H9 (cell line): ENCODE measurements around the gene CYSLTR1. TPM values are rescaled to one million over a fixed set of nuclear protein-coding genes. Genes with fewer than 3 reads are reported as not detected.

Source experiments
- DNase-seq: peaks from one replicate; pipeline ENCODE4 v3.0.0-alpha.2; 2017
- H2AFZ ChIP-seq: one replicate; pipeline ENCODE4 v1.6.1; 2013; ENCODE audit warnings: mild to moderate bottlenecking, low read length, control low read depth, moderate library complexity
- H2AK5ac ChIP-seq: 2 replicates; pipeline ENCODE4 v1.6.1; 2013; ENCODE audit warnings: low read length, control low read depth, mixed read lengths; ENCODE audit not compliant: insufficient read length
- H2BK120ac ChIP-seq: one replicate; pipeline ENCODE4 v1.6.1; 2013; ENCODE audit warnings: low read depth, mild to moderate bottlenecking, low read length, control low read depth, inconsistent platforms; ENCODE audit not compliant: poor library complexity, severe bottlenecking
- H2BK12ac ChIP-seq: 2 replicates; pipeline ENCODE4 v1.6.1; 2013; ENCODE audit warnings: low read length, control low read depth, mixed read lengths, low read depth; ENCODE audit not compliant: insufficient read length
- H2BK15ac ChIP-seq: 2 replicates; pipeline ENCODE4 v1.6.1; 2013; ENCODE audit warnings: low read depth, low read length, control low read depth
- H2BK20ac ChIP-seq: one replicate; pipeline ENCODE4 v1.6.1; 2013; ENCODE audit warnings: low read depth, mild to moderate bottlenecking, low read length, control low read depth, inconsistent platforms; ENCODE audit not compliant: poor library complexity, severe bottlenecking
- H2BK5ac ChIP-seq: 2 replicates; pipeline ENCODE4 v1.6.1; 2013; ENCODE audit warnings: low read length, control low read depth, mixed read lengths; ENCODE audit not compliant: insufficient read length
- H3K14ac ChIP-seq: 2 replicates; pipeline ENCODE4 v1.6.1; 2013; ENCODE audit warnings: low read length, control low read depth; ENCODE audit not compliant: insufficient read depth
- H3K18ac ChIP-seq: 2 replicates; pipeline ENCODE4 v1.6.1; 2013; ENCODE audit warnings: low read depth, mild to moderate bottlenecking, mixed read lengths, low read length, control low read depth; ENCODE audit not compliant: insufficient read length
- H3K23ac ChIP-seq: 2 replicates; pipeline ENCODE4 v1.6.1; 2013; ENCODE audit warnings: low read length, control low read depth, mixed read lengths, low read depth; ENCODE audit not compliant: insufficient read length
- H3K23me2 ChIP-seq: 2 replicates; pipeline ENCODE4 v1.6.1; 2013; ENCODE audit warnings: low read depth, mild to moderate bottlenecking, mixed read lengths, low read length, control low read depth; ENCODE audit not compliant: insufficient read length, poor library complexity, severe bottlenecking
- H3K27ac ChIP-seq: 2 replicates; pipeline ENCODE4 v1.5.1; 2013; ENCODE audit warnings: low read length, control low read depth, mixed read lengths, low read depth; ENCODE audit not compliant: insufficient read length
- H3K27me3 ChIP-seq: 2 replicates; pipeline ENCODE4 v1.6.1; 2013; ENCODE audit warnings: low read length, control low read depth, inconsistent platforms; ENCODE audit not compliant: insufficient read depth
- H3K4ac ChIP-seq: 2 replicates; pipeline ENCODE4 v1.6.1; 2013; ENCODE audit warnings: low read depth, mild to moderate bottlenecking, control low read depth, inconsistent platforms, low read length, moderate library complexity
- H3K4me1 ChIP-seq: 2 replicates; pipeline ENCODE4 v1.6.1; 2013; ENCODE audit warnings: low read length, control low read depth, inconsistent platforms; ENCODE audit not compliant: insufficient read depth
- H3K4me2 ChIP-seq: 2 replicates; pipeline ENCODE4 v1.6.1; 2013; ENCODE audit warnings: low read length, control low read depth, mixed read lengths; ENCODE audit not compliant: insufficient read length, insufficient read depth
- H3K56ac ChIP-seq: 2 replicates; pipeline ENCODE4 v1.6.1; 2013; ENCODE audit warnings: low read depth, mild to moderate bottlenecking, mixed read lengths, low read length, control low read depth; ENCODE audit not compliant: insufficient read length
- H3K79me1 ChIP-seq: 2 replicates; pipeline ENCODE4 v1.6.1; 2013; ENCODE audit warnings: low read depth, mild to moderate bottlenecking, moderate library complexity, low read length, control low read depth, inconsistent platforms; ENCODE audit not compliant: insufficient read depth, poor library complexity, severe bottlenecking
- H3K79me2 ChIP-seq: 2 replicates; pipeline ENCODE4 v1.6.1; 2013; ENCODE audit warnings: low read length, control low read depth, inconsistent platforms; ENCODE audit not compliant: insufficient read depth
- H3K9ac ChIP-seq: 2 replicates; pipeline ENCODE4 v1.6.1; 2013; ENCODE audit warnings: low read length, control low read depth, mixed read lengths; ENCODE audit not compliant: insufficient read length; ENCODE audit errors: extremely low read depth
- H3K9me3 ChIP-seq: one replicate; pipeline ENCODE4 v1.6.1; 2013; ENCODE audit warnings: low read depth, low read length, inconsistent platforms; ENCODE audit not compliant: control insufficient read depth
- H3T11ph ChIP-seq: one replicate; pipeline ENCODE4 v1.6.1; 2013; ENCODE audit warnings: mild to moderate bottlenecking, low read length, control low read depth, inconsistent platforms
- H4K20me1 ChIP-seq: one replicate; pipeline ENCODE4 v1.6.1; 2013; ENCODE audit not compliant: control insufficient read depth, insufficient read length, insufficient read depth
- H4K5ac ChIP-seq: 2 replicates; pipeline ENCODE4 v1.6.1; 2013; ENCODE audit warnings: low read depth, mild to moderate bottlenecking, mixed read lengths, low read length, control low read depth; ENCODE audit not compliant: insufficient read length
- H4K8ac ChIP-seq: replicated peaks from 2 replicates; pipeline ENCODE4 v1.6.1; 2013; ENCODE audit warnings: low read length, control low read depth, mixed read lengths, low read depth; ENCODE audit not compliant: insufficient read length
- H4K91ac ChIP-seq: 2 replicates; pipeline ENCODE4 v1.6.1; 2013; ENCODE audit warnings: low read depth, mild to moderate bottlenecking, moderate library complexity, mixed read lengths, low read length, control low read depth; ENCODE audit not compliant: insufficient read length
- H3K27ac Mint-ChIP-seq, 3 experiments: 2 replicates in 2 of 3; 3 replicates in 1 of 3; pipeline ENCODE4 v1.8.0; 2020 to 2021; ENCODE audit warnings: mixed read lengths in 3 of 3, mild to moderate bottlenecking in 1 of 3, moderate library complexity in 1 of 3
- H3K27me3 Mint-ChIP-seq: 2 replicates; pipeline ENCODE4 v1.8.0; 2021; ENCODE audit warnings: low read depth, mild to moderate bottlenecking, moderate library complexity, mixed read lengths
- H3K36me3 Mint-ChIP-seq, 3 experiments: 2 replicates in 2 of 3; 3 replicates in 1 of 3; pipeline ENCODE4 v1.8.0; 2020 to 2021; ENCODE audit warnings: low read depth in 3 of 3, mixed read lengths in 3 of 3; ENCODE audit not compliant: insufficient read depth in 1 of 3
- H3K4me1 Mint-ChIP-seq, 2 experiments: 2 replicates each; pipeline ENCODE4 v1.8.0; 2020; ENCODE audit warnings: mixed read lengths in 2 of 2
- H3K4me3 Mint-ChIP-seq, 2 experiments: 2 replicates in 1 of 2; 3 replicates in 1 of 2; pipeline ENCODE4 v1.8.0; 2020 to 2021; ENCODE audit warnings: mild to moderate bottlenecking in 2 of 2, mixed read lengths in 2 of 2, moderate library complexity in 1 of 2
- H3K9me3 Mint-ChIP-seq, 2 experiments: 2 replicates in 1 of 2; 3 replicates in 1 of 2; pipeline ENCODE4 v1.8.0; 2020; ENCODE audit warnings: mild to moderate bottlenecking in 2 of 2, mixed read lengths in 2 of 2, moderate library complexity in 1 of 2
- WGBS: extraction: QIAGEN DNeasy Blood & Tissue Kit; methylation state at CpG from one replicate; pipeline ENCODE4 v1.1.7; 2013; ENCODE audit warnings: missing lambda C conversion rate, low lambda C conversion rate, mixed read lengths; ENCODE audit not compliant: insufficient read length; ENCODE audit errors: extremely low coverage; 5-methylcytosine and 5-hydroxymethylcytosine counted together
- total RNA-seq: library from RNA; stranded (reverse); gene quantifications from 2 replicates; pipeline ENCODE4 v1.2.1, GENCODE V29; 2021
- TF ChIP-seq, protein P1 (sequence below): fragments of 200-600 bp; sonication (generic); conservative IDR thresholded peaks from 3 replicates; pipeline ENCODE4 v1.8.0; 2021; ENCODE audit warnings: antibody characterized with exemption, mild to moderate bottlenecking

The CYSLTR1 gene
- total RNA-seq, 1 experiment from 2014 or later: not detected

DNA sequence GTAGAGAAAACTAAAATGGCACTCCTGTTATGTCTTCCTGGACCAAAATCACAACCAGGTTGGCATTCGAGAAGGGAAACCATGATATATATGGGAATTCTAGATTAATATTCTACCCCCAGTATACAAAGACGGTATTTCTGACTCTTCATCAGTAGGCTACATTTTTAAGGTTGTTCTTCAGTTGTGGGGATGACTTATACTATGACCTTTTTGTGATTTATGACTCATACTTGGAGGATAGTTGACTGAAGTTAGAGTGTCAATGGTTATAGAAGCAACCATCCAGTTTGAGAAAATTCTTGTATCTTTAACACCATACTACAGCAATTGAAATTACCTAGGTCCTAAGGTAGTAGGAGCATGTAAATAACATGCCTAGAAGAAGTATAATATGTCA lies 49.8 kb upstream of the CYSLTR1 start:
- Histone ChIP-seq H2BK20ac (no peak overlapping the region), H3K27me3 (no peaks in the 10 kb centered on the region), H2BK12ac (no peak overlapping the region), H3K23me2 (no peaks in the 10 kb centered on the region), H3K23ac (no peak overlapping the region), H2BK15ac (no peak overlapping the region), H3T11ph (no peak overlapping the region), H3K18ac (no peak overlapping the region), H3K9me3 (no peaks in the 10 kb centered on the region), H4K91ac (no peak overlapping the region), H2AK5ac (no peak overlapping the region), H3K4me1 (no peaks in the 10 kb centered on the region), H3K79me2 (no peaks in the 10 kb centered on the region), H4K20me1 (no peaks in the 10 kb centered on the region), H2AFZ (no peak overlapping the region), H3K4ac (no peak overlapping the region), H3K27ac (no peak overlapping the region), H3K79me1 (no peaks in the 10 kb centered on the region), H4K5ac (no peak overlapping the region), H3K9ac (no peak overlapping the region), H3K56ac (no peak overlapping the region), H4K8ac (no peak overlapping the region), H2BK5ac (no peak overlapping the region), H3K14ac (no peak overlapping the region), H3K4me2 (no peak overlapping the region), H2BK120ac (no peak overlapping the region)
- no peaks in the 10 kb centered on the region; the same call in 1 of the 2 replicates for H3K27me3 Mint-ChIP-seq
- H3K36me3 Mint-ChIP-seq: peaks cover 0 to 2% (median 0%) of the 10 kb centered on the region in 3 experiments; a peak in 3 of 7 replicates
- H3K4me1 Mint-ChIP-seq: no peaks in the 10 kb centered on the region
- TF ChIP-seq, protein P1, sequence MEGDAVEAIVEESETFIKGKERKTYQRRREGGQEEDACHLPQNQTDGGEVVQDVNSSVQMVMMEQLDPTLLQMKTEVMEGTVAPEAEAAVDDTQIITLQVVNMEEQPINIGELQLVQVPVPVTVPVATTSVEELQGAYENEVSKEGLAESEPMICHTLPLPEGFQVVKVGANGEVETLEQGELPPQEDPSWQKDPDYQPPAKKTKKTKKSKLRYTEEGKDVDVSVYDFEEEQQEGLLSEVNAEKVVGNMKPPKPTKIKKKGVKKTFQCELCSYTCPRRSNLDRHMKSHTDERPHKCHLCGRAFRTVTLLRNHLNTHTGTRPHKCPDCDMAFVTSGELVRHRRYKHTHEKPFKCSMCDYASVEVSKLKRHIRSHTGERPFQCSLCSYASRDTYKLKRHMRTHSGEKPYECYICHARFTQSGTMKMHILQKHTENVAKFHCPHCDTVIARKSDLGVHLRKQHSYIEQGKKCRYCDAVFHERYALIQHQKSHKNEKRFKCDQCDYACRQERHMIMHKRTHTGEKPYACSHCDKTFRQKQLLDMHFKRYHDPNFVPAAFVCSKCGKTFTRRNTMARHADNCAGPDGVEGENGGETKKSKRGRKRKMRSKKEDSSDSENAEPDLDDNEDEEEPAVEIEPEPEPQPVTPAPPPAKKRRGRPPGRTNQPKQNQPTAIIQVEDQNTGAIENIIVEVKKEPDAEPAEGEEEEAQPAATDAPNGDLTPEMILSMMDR: no peak
- H3K9me3 Mint-ChIP-seq: peaks cover 57 to 72% of the 10 kb centered on the region in 2 experiments
- H3K27ac Mint-ChIP-seq: no peak overlapping the region
- no peak overlapping the region for H3K4me3 Mint-ChIP-seq
- DNase-seq: no peak
- no CpG with 5 or more reads among the region's 2 CpGs for WGBS
